Neural cell (in vitro differentiated cells): Measurements from ENCODE around the gene ZMYM3.

Source experiments
- CTCF ChIP-seq: fragments of 450-650 bp; IDR thresholded peaks from 2 replicates; pipeline ENCODE4 v1.5.1; 2014; ENCODE audit warnings: antibody characterized with exemption, mild to moderate bottlenecking, moderate library complexity; ENCODE audit not compliant: poor library complexity, severe bottlenecking
- EP300 ChIP-seq: fragments of 450-650 bp; conservative IDR thresholded peaks from 2 replicates; pipeline ENCODE4 v1.6.1; 2014; ENCODE audit warnings: antibody characterized with exemption, mild to moderate bottlenecking, moderate library complexity; ENCODE audit not compliant: poor library complexity, severe bottlenecking
- EZH2 ChIP-seq: fragments of 200-600, 300-800 bp; shearing (Covaris generic), sonication (generic); IDR thresholded peaks from 2 replicates; pipeline ENCODE4 v1.6.1; 2014; ENCODE audit warnings: antibody characterized with exemption, low read length, borderline replicate concordance, mild to moderate bottlenecking; ENCODE audit not compliant: insufficient read depth, poor library complexity, severe bottlenecking
- MXI1 ChIP-seq: fragments of 450-650 bp; conservative IDR thresholded peaks from 2 replicates; pipeline ENCODE4 v1.6.1; 2014; ENCODE audit warnings: antibody characterized with exemption, mild to moderate bottlenecking; ENCODE audit not compliant: poor library complexity, severe bottlenecking
- POLR2AphosphoS5 ChIP-seq: IDR thresholded peaks from 2 replicates; pipeline ENCODE4 v1.6.1; 2012
- REST ChIP-seq: IDR thresholded peaks from 2 replicates; pipeline ENCODE4 v1.6.1; 2012; ENCODE audit warnings: borderline replicate concordance
- SMC3 ChIP-seq: fragments of 450-650 bp; conservative IDR thresholded peaks from 2 replicates; pipeline ENCODE4 v1.6.1; 2014; ENCODE audit warnings: antibody characterized with exemption, mild to moderate bottlenecking, moderate library complexity; ENCODE audit not compliant: poor library complexity
- TAF1 ChIP-seq: IDR thresholded peaks from 2 replicates; pipeline ENCODE4 v1.6.1; 2012; ENCODE audit warnings: low read depth

GRCh38 chrX:71225676-71226075 is 28.3 kb downstream of the ZMYM3 start:
- TF ChIP-seq CTCF (no peak), EP300 (no peak), MXI1 (no peak), EZH2 (no peak), POLR2AphosphoS5 (no peak), SMC3 (no peak), TAF1 (no peak), REST (no peak)
